IgD-negative memory B cell (primary cell): Measurements from ENCODE around the gene TBC1D10B. TPM values are rescaled to one million over a fixed set of nuclear protein-coding genes. Genes with fewer than 3 reads are reported as not detected.

Experiments
- H3K27ac Mint-ChIP-seq, 3 donors: one replicate each; pipeline ENCODE4 v1.8.0; 2020 to 2022; ENCODE audit warnings: mild to moderate bottlenecking in 3 of 3, mixed read lengths in 3 of 3, moderate library complexity in 1 of 3
- H3K27me3 Mint-ChIP-seq: one replicate; pipeline ENCODE4 v1.8.0; 2021; ENCODE audit warnings: mixed read lengths
- H3K36me3 Mint-ChIP-seq: one replicate; pipeline ENCODE4 v1.8.0; 2020; ENCODE audit warnings: mild to moderate bottlenecking, mixed read lengths
- H3K4me1 Mint-ChIP-seq, 3 donors: one replicate each; pipeline ENCODE4 v1.8.0; 2020 to 2022; ENCODE audit warnings: mixed read lengths in 3 of 3, mild to moderate bottlenecking in 1 of 3
- H3K4me3 Mint-ChIP-seq, 4 donors: one replicate each; pipeline ENCODE4 v1.8.0; 2020 to 2022; ENCODE audit warnings: mild to moderate bottlenecking in 4 of 4, mixed read lengths in 4 of 4, moderate library complexity in 3 of 4
- H3K9me3 Mint-ChIP-seq, 3 donors: one replicate each; pipeline ENCODE4 v1.8.0; 2020 to 2021; ENCODE audit warnings: mixed read lengths in 3 of 3, mild to moderate bottlenecking in 1 of 3
- polyA plus RNA-seq: library from polyadenylated mRNA; unstranded; fragments of 300-500 nt; fragmentation: Illumina TruSeq; gene quantifications from one replicate; pipeline ENCODE4 v1.2.3, GENCODE V29; 2021

Gene TBC1D10B
- polyA plus RNA-seq, 1 donor from 2014 or later, result 11.3 TPM

- Mint-ChIP-seq H3K9me3 (no peaks in the 10 kb centered on the region), H3K36me3 (peaks cover 3% of the 10 kb centered on the region), H3K4me1 (peaks cover 23 to 33% (median 26%) of the 10 kb centered on the region in 3 donors), H3K4me3 (peak overlapping the region; percentile 87 to 96 (median 95)), H3K27me3 (no peaks in the 10 kb centered on the region), H3K27ac (peak overlapping the region; percentile 90 to 97 (median 95))
These were observed 11.2 kb upstream of the TBC1D10B start for GRCh38 chr16:30381291-30382041.

GRCh38 chr16:30380803-30381208 lies 10.5 kb upstream of the TBC1D10B start:
- no peaks in the 10 kb centered on the region for H3K9me3 Mint-ChIP-seq
- H3K4me1 Mint-ChIP-seq, result peaks cover 23 to 33% (median 26%) of the 10 kb centered on the region in 3 donors

GRCh38 chr16:30380072-30380802 lies 9.9 kb upstream of the TBC1D10B start:
- peak overlapping the region; percentile 48 to 99 (median 90) for H3K4me3 Mint-ChIP-seq
- H3K4me1 Mint-ChIP-seq, result peaks cover 23 to 33% (median 26%) of the 10 kb centered on the region in 3 donors
- H3K27me3 Mint-ChIP-seq, result no peaks in the 10 kb centered on the region
- H3K27ac Mint-ChIP-seq, result peak overlapping the region; percentile 74 to 100 (median 90)
- H3K9me3 Mint-ChIP-seq, result no peaks in the 10 kb centered on the region
- peaks cover 3% of the 10 kb centered on the region for H3K36me3 Mint-ChIP-seq

More at GRCh38 chr16:30380803-30381208, 10.5 kb upstream of the TBC1D10B start:
- Mint-ChIP-seq H3K27ac (peak overlapping the region; percentile 31 to 95 (median 90)), H3K36me3 (peaks cover 3% of the 10 kb centered on the region), H3K27me3 (no peaks in the 10 kb centered on the region), H3K4me3 (peak overlapping the region; percentile 12 to 96 (median 74))

GRCh38 chr16:30379158-30379783 lies 9.0 kb upstream of the TBC1D10B start:
- peaks cover 3% of the 10 kb centered on the region for H3K36me3 Mint-ChIP-seq
- H3K4me1 Mint-ChIP-seq, result peaks cover 23 to 33% (median 26%) of the 10 kb centered on the region in 3 donors

GRCh38 chr16:30378236-30379157 lies 8.2 kb upstream of the TBC1D10B start:
- Mint-ChIP-seq H3K9me3 (no peaks in the 10 kb centered on the region), H3K36me3 (peaks cover 3% of the 10 kb centered on the region), H3K27ac (peak overlapping the region; percentile 99 to 100 (median 100)), H3K4me1 (peaks cover 23 to 30% (median 26%) of the 10 kb centered on the region in 3 donors), H3K27me3 (no peaks in the 10 kb centered on the region), H3K4me3 (peak overlapping the region; percentile 96 to 99 (median 97))

More at GRCh38 chr16:30379158-30379783, 9.0 kb upstream of the TBC1D10B start:
- Mint-ChIP-seq H3K27ac (peak overlapping the region; percentile 99 to 100 (median 100)), H3K27me3 (no peaks in the 10 kb centered on the region), H3K9me3 (no peaks in the 10 kb centered on the region), H3K4me3 (peak overlapping the region; percentile 96 to 99 (median 97))

GRCh38 chr16:30377812-30378235 lies 7.5 kb upstream of the TBC1D10B start:
- Mint-ChIP-seq H3K9me3 (no peaks in the 10 kb centered on the region), H3K27ac (peak overlapping the region; percentile 99 to 100 (median 100)), H3K4me3 (peak overlapping the region; percentile 96 to 99 (median 97)), H3K4me1 (peaks cover 23 to 30% (median 26%) of the 10 kb centered on the region in 3 donors), H3K27me3 (no peaks in the 10 kb centered on the region), H3K36me3 (peaks cover 3% of the 10 kb centered on the region)

GRCh38 chr16:30377050-30377811 lies 6.9 kb upstream of the TBC1D10B start:
- Mint-ChIP-seq H3K4me3 (peak overlapping the region; percentile 96 to 99 (median 97)), H3K36me3 (peaks cover 3% of the 10 kb centered on the region), H3K9me3 (no peaks in the 10 kb centered on the region), H3K27ac (peak overlapping the region; percentile 99 to 100 (median 100)), H3K4me1 (peaks cover 17 to 26% (median 23%) of the 10 kb centered on the region in 3 donors), H3K27me3 (no peaks in the 10 kb centered on the region)

GRCh38 chr16:30376461-30376902 lies 6.2 kb upstream of the TBC1D10B start:
- Mint-ChIP-seq H3K4me1 (peaks cover 16 to 27% (median 26%) of the 10 kb centered on the region in 3 donors), H3K36me3 (peaks cover 3% of the 10 kb centered on the region), H3K4me3 (peak overlapping the region in 1 of 4 donors; percentile 96), H3K27me3 (no peaks in the 10 kb centered on the region), H3K9me3 (no peaks in the 10 kb centered on the region), H3K27ac (peak overlapping the region in 1 of 3 donors; percentile 99)

- peak overlapping the region in 2 of 3 donors; percentile 7 to 23 for H3K27ac Mint-ChIP-seq
- no peaks in the 10 kb centered on the region for H3K27me3 Mint-ChIP-seq
- peaks cover 3% of the 10 kb centered on the region for H3K36me3 Mint-ChIP-seq
- no peak overlapping the region for H3K4me3 Mint-ChIP-seq
- peaks cover 17 to 29% (median 28%) of the 10 kb centered on the region in 3 donors for H3K4me1 Mint-ChIP-seq
- H3K9me3 Mint-ChIP-seq, result no peaks in the 10 kb centered on the region
These were observed 5.6 kb upstream of the TBC1D10B start for GRCh38 chr16:30375864-30376263.

GRCh38 chr16:30374538-30374937 lies 4.2 kb upstream of the TBC1D10B start, which contains the start of gene MYL11:
MYL11 (plus strand) TSS chr16:30374802; CDS start chr16:30374858, 56 bp downstream.
- Mint-ChIP-seq H3K27me3 (no peaks in the 10 kb centered on the region), H3K36me3 (no peaks in the 10 kb centered on the region), H3K4me3 (peak within 1 kb of the TSS in 1 of 4 donors; percentile 37), H3K9me3 (no peaks in the 10 kb centered on the region), H3K4me1 (peaks cover 12 to 21% (median 21%) of the 10 kb centered on the region in 3 donors), H3K27ac (peak within 1 kb of the TSS in 1 of 3 donors; percentile 23)

GRCh38 chr16:30372725-30373124 lies 2.4 kb upstream of the TBC1D10B start:
- Mint-ChIP-seq H3K27me3 (no peaks in the 10 kb centered on the region), H3K27ac (peak overlapping the region in 1 of 3 donors; percentile 28), H3K9me3 (no peaks in the 10 kb centered on the region), H3K36me3 (no peaks in the 10 kb centered on the region), H3K4me1 (peaks cover 11 to 30% (median 27%) of the 10 kb centered on the region in 3 donors), H3K4me3 (peak overlapping the region in 3 of 4 donors; percentile 6 to 60 (median 52))

GRCh38 chr16:30372038-30372712 lies 1.9 kb upstream of the TBC1D10B start:
- peak overlapping the region; percentile 28 to 86 (median 78) for H3K27ac Mint-ChIP-seq
- peaks cover 12 to 33% (median 30%) of the 10 kb centered on the region in 3 donors for H3K4me1 Mint-ChIP-seq
- no peaks in the 10 kb centered on the region for H3K27me3 Mint-ChIP-seq
- no peaks in the 10 kb centered on the region for H3K36me3 Mint-ChIP-seq
- H3K4me3 Mint-ChIP-seq, result peak overlapping the region in 3 of 4 donors; percentile 42 to 91 (median 71)
- H3K9me3 Mint-ChIP-seq, result no peaks in the 10 kb centered on the region
